HCT116 (cell line): ENCODE results near the gene MTA1. TPM values are rescaled to one million over a fixed set of nuclear protein-coding genes. Genes with fewer than 3 reads are reported as not detected.

Experiments
- ATAC-seq: fragments of 200-7000 bp; cut with Tn5 transposase; 2 replicates; pipeline ENCODE4 v1.9.1; 2020; ENCODE audit warnings: mild to moderate bottlenecking, moderate library complexity
- BruUV-seq: library from RNA; stranded (reverse); fragments of 400-500 nt; replicated peaks from 2 replicates; lab custom pipeline; 2021; lab: Mats Ljungman, UMichigan
- CTCF ChIA-PET: fragments of 300-600 bp; sonication (Branson Sonifier 250); formaldehyde crosslinking; loops from one replicate; lab custom pipeline; 2021; ENCODE audit warnings: antibody characterized with exemption; lab: Charles Lee
- POLR2A ChIA-PET: fragments of 300-600, 350-600 bp; sonication (Branson Sonifier 250); formaldehyde crosslinking; loops from one replicate; lab custom pipeline; 2021; ENCODE audit warnings: antibody characterized with exemption; lab: Charles Lee
- RAD21 ChIA-PET, 2 experiments: fragments of 300-600 bp; sonication (Branson Sonifier 250); formaldehyde crosslinking; loops; one replicate each; lab custom pipeline; 2023; ENCODE audit warnings: low total read pairs in 2 of 2; ENCODE audit not compliant: uncharacterized antibody in 2 of 2, unreplicated experiment in 2 of 2, low non-redundant PET in 1 of 2; lab: Charles Lee
- DNase-seq: peaks from one replicate; pipeline ENCODE4 v3.0.0-alpha.2; 2010; ENCODE audit warnings: low read depth, low spot score
- H2AFZ ChIP-seq: fragments of 200-600 bp; shearing (Covaris generic), sonication (generic); 2 replicates; pipeline ENCODE4 v1.6.1; 2017; ENCODE audit warnings: low read depth, mixed run types, mixed read lengths, antibody characterized with exemption, low read length; ENCODE audit not compliant: poor library complexity, severe bottlenecking
- H3K27ac ChIP-seq: 2 replicates; pipeline ENCODE4 v1.5.1; 2012; ENCODE audit warnings: low read depth, low read length
- H3K27me3 ChIP-seq: fragments of 200-600 bp; sonication (generic); 2 replicates; pipeline ENCODE4 v1.6.1; 2016; ENCODE audit warnings: mixed run types, low read length, mixed read lengths; ENCODE audit not compliant: insufficient read depth
- H3K36me3 ChIP-seq, 2 experiments: fragments of 200-500 bp in 1 of 2; fragments of 200-600 bp in 1 of 2; sonication (Bioruptor generic) in 1 of 2; sonication (generic) in 1 of 2; 2 replicates each; pipeline versions ENCODE4 v1.5.1 to v1.6.1; 2014 to 2016; ENCODE audit warnings: low read length in 2 of 2, inconsistent platforms in 1 of 2, mixed read lengths in 1 of 2, mixed run types in 1 of 2; ENCODE audit not compliant: insufficient read depth in 2 of 2, control insufficient read depth in 1 of 2
- H3K4me1 ChIP-seq, 2 experiments: fragments of 200-600 bp in 1 of 2; sonication (generic) in 1 of 2; 2 replicates each; pipeline versions ENCODE4 v1.5.1 to v1.6.1; 2012 to 2017; ENCODE audit warnings: low read length in 2 of 2, inconsistent platforms in 1 of 2, mild to moderate bottlenecking in 1 of 2, mixed read lengths in 1 of 2, mixed run types in 1 of 2, moderate library complexity in 1 of 2; ENCODE audit not compliant: insufficient read depth in 2 of 2, control insufficient read depth in 1 of 2
- H3K4me2 ChIP-seq: fragments of 200-600 bp; sonication (generic); 2 replicates; pipeline ENCODE4 v1.6.1; 2017; ENCODE audit warnings: mixed run types, low read length, mixed read lengths
- H3K4me3 ChIP-seq, 2 experiments: fragments of 200-600 bp in 1 of 2; sonication (generic) in 1 of 2; replicated peaks in 1 of 2; 2 replicates each; pipeline ENCODE4 v1.5.1; 2011 to 2016; ENCODE audit warnings: low read length in 2 of 2, control low read depth in 1 of 2, low read depth in 1 of 2, mild to moderate bottlenecking in 1 of 2, mixed read lengths in 1 of 2, mixed run types in 1 of 2
- H3K79me2 ChIP-seq: fragments of 200-600 bp; sonication (generic); 2 replicates; pipeline ENCODE4 v1.6.1; 2017; ENCODE audit warnings: mild to moderate bottlenecking, mixed run types, low read length, moderate library complexity, mixed read lengths; ENCODE audit not compliant: insufficient read depth
- H3K9ac ChIP-seq: fragments of 200-600 bp; sonication (generic); 2 replicates; pipeline ENCODE4 v1.6.1; 2016; ENCODE audit warnings: low read length, mixed read lengths
- H3K9me2 ChIP-seq: fragments of 200-600 bp; sonication (generic), shearing (Covaris generic); 2 replicates; pipeline ENCODE4 v1.6.1; 2017; ENCODE audit warnings: mixed run types, mild to moderate bottlenecking, moderate library complexity; ENCODE audit not compliant: insufficient read depth
- H3K9me3 ChIP-seq, 2 experiments: fragments of 200-500 bp in 1 of 2; fragments of 200-600 bp in 1 of 2; sonication (Bioruptor generic) in 1 of 2; sonication (generic) in 1 of 2; 2 replicates each; pipeline ENCODE4 v1.6.1; 2014 to 2017; ENCODE audit warnings: low read length in 2 of 2, mixed read lengths in 2 of 2, inconsistent platforms in 1 of 2, low read depth in 1 of 2, mild to moderate bottlenecking in 1 of 2, mixed run types in 1 of 2, moderate library complexity in 1 of 2; ENCODE audit not compliant: control insufficient read depth in 1 of 2, insufficient read depth in 1 of 2
- H4K20me1 ChIP-seq: fragments of 200-600 bp; sonication (generic), shearing (Covaris generic); 2 replicates; pipeline ENCODE4 v1.6.1; 2017; ENCODE audit warnings: mixed run types, mild to moderate bottlenecking, moderate library complexity; ENCODE audit not compliant: insufficient read depth
- CTCF ChIP-seq, 3 experiments: fragments of 200-600 bp in 1 of 3; sonication (generic) in 1 of 3; IDR thresholded peaks in 2 of 3; conservative IDR thresholded peaks in 1 of 3; 2 replicates each; pipeline ENCODE4 v1.5.1; 2012 to 2017; ENCODE audit warnings: low read depth in 2 of 3, low read length in 2 of 3, antibody characterized with exemption in 1 of 3, borderline replicate concordance in 1 of 3, control low read depth in 1 of 3, mild to moderate bottlenecking in 1 of 3, mixed read lengths in 1 of 3, mixed run types in 1 of 3, moderate library complexity in 1 of 3; ENCODE audit not compliant: insufficient read depth in 1 of 3
- EGR1 ChIP-seq: IDR thresholded peaks from 2 replicates; pipeline ENCODE4 v1.6.1; 2012; ENCODE audit warnings: low read depth
- EZH2 ChIP-seq: fragments of 200-600 bp; sonication (generic); IDR thresholded peaks from 2 replicates; pipeline ENCODE4 v1.6.1; 2017; ENCODE audit warnings: antibody characterized with exemption, mixed run types
- FOSL1 ChIP-seq: IDR thresholded peaks from 2 replicates; pipeline ENCODE4 v1.6.1; 2012; ENCODE audit warnings: low read depth
- POLR2A ChIP-seq: IDR thresholded peaks from 2 replicates; pipeline ENCODE4 v1.7.0; 2011; ENCODE audit warnings: borderline replicate concordance; ENCODE audit not compliant: insufficient read depth, insufficient read length; ENCODE audit errors: extremely low read depth
- POLR2AphosphoS5 ChIP-seq: IDR thresholded peaks from 2 replicates; pipeline ENCODE4 v1.6.1; 2011; ENCODE audit warnings: mild to moderate bottlenecking, low read depth, low read length, moderate library complexity
- REST ChIP-seq: IDR thresholded peaks from 2 replicates; pipeline ENCODE4 v1.6.1; 2012; ENCODE audit warnings: low read depth
- SIN3A ChIP-seq: IDR thresholded peaks from 2 replicates; pipeline ENCODE4 v1.6.1; 2012; ENCODE audit warnings: low read depth
- SRF ChIP-seq: IDR thresholded peaks from 2 replicates; pipeline ENCODE4 v1.6.1; 2012; ENCODE audit warnings: low read depth
- YY1 ChIP-seq: IDR thresholded peaks from 2 replicates; pipeline ENCODE4 v1.6.1; 2011; ENCODE audit warnings: low read length, low read depth, moderate library complexity, mild to moderate bottlenecking; ENCODE audit not compliant: insufficient replicate concordance; ENCODE audit errors: extremely low read depth
- ZBTB33 ChIP-seq: IDR thresholded peaks from 2 replicates; pipeline ENCODE4 v1.6.1; 2011; ENCODE audit warnings: mild to moderate bottlenecking, low read length, moderate library complexity; ENCODE audit not compliant: insufficient replicate concordance; ENCODE audit errors: extremely low read depth
- ZFX ChIP-seq: fragments of 450-650 bp; IDR thresholded peaks from 2 replicates; pipeline ENCODE4 v1.6.1; 2017
- intact Hi-C: fragments of 100-400 bp; cut with micrococcal nuclease; formaldehyde crosslinking; loops from 2 replicates; pipeline ENCODE4 v1.10.0; 2022
- total RNA-seq: library from RNA; stranded (reverse); gene quantifications from one replicate; pipeline ENCODE4 v1.2.1, GENCODE V29; 2021; ENCODE audit not compliant: unreplicated experiment

The MTA1 gene
- total RNA-seq, 1 experiment from 2014 or later: 229 TPM

- TF ChIP-seq CTCF (IDR thresholded peaks at IDR 0.05 in 2 of 3, conservative IDR thresholded peaks at IDR 0.05 in 1 of 3; ENCODE audit: borderline replicate concordance in 1 of 3, insufficient read depth in 1 of 3, low read depth in 2 of 3, low read length in 2 of 3) (no peak), POLR2A (no peak), YY1 (no peak)
Measured at GRCh38 chr14:105467942-105468471, 48.4 kb downstream of the MTA1 start (continued).

GRCh38 chr14:105468621-105469241 is 49.1 kb downstream of the MTA1 start:
- TF ChIP-seq EGR1: no peak
- TF ChIP-seq POLR2AphosphoS5: no peak
- TF ChIP-seq EZH2: no peak
- TF ChIP-seq FOSL1: no peak
- no peak for TF ChIP-seq CTCF (IDR thresholded peaks at IDR 0.05 in 2 of 3, conservative IDR thresholded peaks at IDR 0.05 in 1 of 3; ENCODE audit: borderline replicate concordance in 1 of 3, insufficient read depth in 1 of 3, low read depth in 2 of 3, low read length in 2 of 3)
- TF ChIP-seq REST: no peak
- TF ChIP-seq ZFX: no peak
- no peak for TF ChIP-seq YY1
- no peak for TF ChIP-seq ZBTB33
- no peak for TF ChIP-seq SIN3A
- no peak for TF ChIP-seq SRF
- no peaks in the 10 kb centered on the region for H3K9me3 ChIP-seq
- H3K27me3 ChIP-seq: no peaks in the 10 kb centered on the region
- no peaks in the 10 kb centered on the region for H3K79me2 ChIP-seq
- intact Hi-C loops: no loop called here
- H3K4me2 ChIP-seq: no peak overlapping the region
- ChIA-PET POLR2A (no interaction called here), CTCF (interaction anchor here (4.7 kb wide), 1 partner anchor 13 kb away, joined by 20 read pairs; no protein-coding TSS in a partner anchor), RAD21 (no interaction called here)
- peaks cover 7 to 10% of the 10 kb centered on the region in 2 experiments; a peak in 3 of 4 replicates for H3K36me3 ChIP-seq
- H3K27ac ChIP-seq: no peak overlapping the region; the same call in 1 of the 2 replicates
- ATAC-seq (no peak), DNase-seq (no peak)
- no peaks in the 10 kb centered on the region for H4K20me1 ChIP-seq
- no peaks in the 10 kb centered on the region for H3K9me2 ChIP-seq
- no peak overlapping the region for H2AFZ ChIP-seq
- no TSS peak for BruUV-seq
- peaks cover 25 to 31% of the 10 kb centered on the region in 2 experiments for H3K4me1 ChIP-seq
- no peak overlapping the region for H3K4me3 ChIP-seq
- H3K9ac ChIP-seq: no peak overlapping the region
